HG02571 (cell line): ENCODE data around the gene LIME1.

Source experiments
- ATAC-seq: cut with Tn5 transposase; IDR thresholded peaks from one replicate; pipeline ENCODE4 v1.9.1; 2021; ENCODE audit warnings: mild to moderate bottlenecking, moderate library complexity; ENCODE audit not compliant: unreplicated experiment

The LIME1 gene

GRCh38 chr20:63735859-63736718 lies at the start of gene LIME1:
Gene LIME1 (plus strand): TSS chr20:63736664. CDS start chr20:63737550, 886 bp downstream.
- ATAC-seq, result no peak

- ATAC-seq, result no peak
Measured at GRCh38 chr20:63687419-63688178, 48.9 kb upstream of the LIME1 start.

GRCh38 chr20:63688228-63689045 lies 48.0 kb upstream of the LIME1 start:
- ATAC-seq, result no peak

GRCh38 chr20:63689046-63690002 lies 47.1 kb upstream of the LIME1 start:
- no peak for ATAC-seq

- no peak for ATAC-seq
Measured at GRCh38 chr20:63690003-63690897, 46.2 kb upstream of the LIME1 start.

GRCh38 chr20:63690898-63691710 lies 45.4 kb upstream of the LIME1 start:
- no peak for ATAC-seq

- ATAC-seq, result no peak
Measured at GRCh38 chr20:63691711-63692435, 44.6 kb upstream of the LIME1 start.

GRCh38 chr20:63692436-63693082 lies 43.9 kb upstream of the LIME1 start:
- no peak for ATAC-seq

- ATAC-seq, result no peak
Measured at GRCh38 chr20:63693083-63693732, 43.3 kb upstream of the LIME1 start.

GRCh38 chr20:63693733-63694583 lies 42.5 kb upstream of the LIME1 start:
- no peak for ATAC-seq

- ATAC-seq, result no peak
Measured at GRCh38 chr20:63694584-63695423, 41.7 kb upstream of the LIME1 start.

- no peak for ATAC-seq
Measured at GRCh38 chr20:63695424-63696305, 40.8 kb upstream of the LIME1 start.

- ATAC-seq, result no peak
Measured at GRCh38 chr20:63696306-63696627, 40.2 kb upstream of the LIME1 start.
